ENCODE measurements around the gene TNS3.

Gene TNS3

DNA sequence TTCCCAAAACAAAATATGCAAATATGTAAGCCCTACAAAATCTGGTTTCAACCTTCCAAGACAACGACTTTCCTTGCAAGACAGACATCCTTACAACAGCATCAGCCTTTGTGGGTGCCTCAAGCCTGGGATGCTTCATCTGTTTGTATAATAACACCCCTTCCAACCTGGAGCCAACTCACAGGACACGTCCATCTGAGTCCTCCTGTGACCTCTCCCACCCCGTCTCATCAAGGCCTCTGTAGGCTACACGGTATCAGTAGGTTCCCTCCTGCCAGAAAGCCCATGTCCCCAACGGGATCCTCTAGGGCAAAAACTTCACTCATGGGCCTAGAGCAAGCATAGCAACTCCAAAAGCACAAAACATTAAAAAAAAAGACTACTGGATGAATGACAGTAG, 173.2 kb downstream of the TNS3 start:
- DNase-seq (ENCODE audit: low read depth): no peak

DNA sequence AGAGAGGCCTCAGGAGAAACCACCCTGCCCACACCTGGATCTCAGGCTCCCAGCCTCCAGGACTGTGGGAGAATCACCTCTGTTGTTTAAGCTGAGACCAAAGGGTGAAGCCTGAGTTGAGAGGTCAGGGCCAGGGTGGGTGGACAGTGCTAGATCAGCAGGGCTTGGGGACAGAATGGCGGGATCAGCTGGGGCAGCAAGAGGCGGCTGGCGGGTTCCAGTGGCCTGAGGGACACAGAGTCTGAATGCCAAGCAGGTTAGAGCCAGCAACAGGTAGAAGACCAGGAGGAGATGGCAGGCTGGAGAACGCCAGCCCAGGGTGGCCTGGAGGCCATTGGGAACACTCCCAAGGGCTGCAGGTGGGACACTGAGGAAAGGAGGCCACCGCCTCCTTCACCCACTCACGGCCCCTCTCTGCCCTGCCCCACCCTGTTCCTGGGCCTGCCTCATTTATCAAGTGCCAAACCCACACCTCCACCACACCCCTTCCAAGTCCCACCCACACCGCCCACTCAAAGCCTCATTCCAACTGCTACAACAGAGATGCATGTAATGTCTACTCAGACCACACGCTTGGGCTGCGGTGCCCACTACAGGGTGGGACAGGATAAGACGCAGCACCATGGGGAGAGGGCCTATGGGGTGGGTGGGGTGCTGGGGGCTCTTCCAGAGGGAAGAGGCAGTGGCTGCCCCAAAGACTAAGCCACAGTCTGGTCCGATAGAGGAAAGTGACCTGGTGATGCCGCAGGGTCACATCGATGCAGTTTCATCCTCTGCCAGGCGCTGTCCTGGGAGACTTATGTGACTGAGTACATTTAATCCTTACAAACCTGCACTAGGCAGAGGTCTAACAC, 173.9 kb downstream of the TNS3 start:
- DNase-seq (ENCODE audit: low read depth): no peak
- H3K4me3 ChIP-seq (ENCODE audit: control insufficient read depth, low read depth, low read length): no peak overlapping the region
- TF ChIP-seq, protein P1, sequence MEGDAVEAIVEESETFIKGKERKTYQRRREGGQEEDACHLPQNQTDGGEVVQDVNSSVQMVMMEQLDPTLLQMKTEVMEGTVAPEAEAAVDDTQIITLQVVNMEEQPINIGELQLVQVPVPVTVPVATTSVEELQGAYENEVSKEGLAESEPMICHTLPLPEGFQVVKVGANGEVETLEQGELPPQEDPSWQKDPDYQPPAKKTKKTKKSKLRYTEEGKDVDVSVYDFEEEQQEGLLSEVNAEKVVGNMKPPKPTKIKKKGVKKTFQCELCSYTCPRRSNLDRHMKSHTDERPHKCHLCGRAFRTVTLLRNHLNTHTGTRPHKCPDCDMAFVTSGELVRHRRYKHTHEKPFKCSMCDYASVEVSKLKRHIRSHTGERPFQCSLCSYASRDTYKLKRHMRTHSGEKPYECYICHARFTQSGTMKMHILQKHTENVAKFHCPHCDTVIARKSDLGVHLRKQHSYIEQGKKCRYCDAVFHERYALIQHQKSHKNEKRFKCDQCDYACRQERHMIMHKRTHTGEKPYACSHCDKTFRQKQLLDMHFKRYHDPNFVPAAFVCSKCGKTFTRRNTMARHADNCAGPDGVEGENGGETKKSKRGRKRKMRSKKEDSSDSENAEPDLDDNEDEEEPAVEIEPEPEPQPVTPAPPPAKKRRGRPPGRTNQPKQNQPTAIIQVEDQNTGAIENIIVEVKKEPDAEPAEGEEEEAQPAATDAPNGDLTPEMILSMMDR (IDR thresholded peaks at IDR 0.05; ENCODE audit: control insufficient read depth, insufficient read depth, low read depth, low read length, missing control alignments): no peak

More for the DNA sequence above, 173.2 kb downstream of the TNS3 start:
- no peak overlapping the region for H3K4me3 ChIP-seq (ENCODE audit: control insufficient read depth, low read depth, low read length)
- TF ChIP-seq, protein P1 (IDR thresholded peaks at IDR 0.05; ENCODE audit: control insufficient read depth, insufficient read depth, low read depth, low read length, missing control alignments): no peak

DNA sequence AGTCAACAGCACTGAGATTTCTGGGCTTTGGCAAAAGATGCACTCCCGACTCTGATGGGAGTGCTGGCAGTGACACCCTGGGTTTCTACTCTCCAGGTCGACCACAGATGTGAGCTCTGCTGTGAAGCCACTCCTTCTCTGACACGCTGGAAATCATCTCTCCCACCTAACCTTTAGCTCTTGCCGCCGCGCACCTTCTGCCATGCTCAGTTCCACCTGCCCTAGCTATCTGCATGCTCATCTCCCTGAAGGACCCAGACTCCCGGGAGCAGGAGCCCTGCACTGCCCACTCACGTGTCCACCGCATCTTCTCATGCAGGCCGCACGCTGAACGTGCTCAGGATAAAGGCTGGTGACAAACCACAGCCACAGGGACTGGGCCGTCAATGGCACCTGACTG, 174.8 kb downstream of the TNS3 start:
- DNase-seq (ENCODE audit: low read depth): no peak
- TF ChIP-seq, protein P1 (IDR thresholded peaks at IDR 0.05; ENCODE audit: control insufficient read depth, insufficient read depth, low read depth, low read length, missing control alignments): no peak

DNA sequence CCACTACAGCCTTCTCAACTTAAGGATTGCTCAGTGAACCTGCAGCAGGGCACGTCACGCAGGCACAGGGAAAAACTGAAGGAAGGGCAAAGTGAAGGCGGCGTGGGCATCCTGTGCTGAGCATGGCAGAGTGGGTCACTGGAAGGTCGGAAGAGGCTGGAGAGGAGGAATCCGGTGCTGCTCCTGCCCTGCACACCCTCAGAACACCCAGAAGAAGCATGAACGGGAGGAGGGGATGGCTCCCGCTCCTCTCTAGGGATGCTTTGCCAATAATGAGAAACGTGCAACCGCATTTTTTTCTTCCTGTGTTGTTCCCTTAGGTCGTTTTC, 175.1 kb downstream of the TNS3 start:
- TF ChIP-seq, protein P1 (IDR thresholded peaks at IDR 0.05; ENCODE audit: control insufficient read depth, insufficient read depth, low read depth, low read length, missing control alignments): no peak
- H3K4me3 ChIP-seq (ENCODE audit: control insufficient read depth, low read depth, low read length): no peak overlapping the region
- no peak for DNase-seq (ENCODE audit: low read depth)

More for the DNA sequence above, 174.8 kb downstream of the TNS3 start:
- no peak overlapping the region for H3K4me3 ChIP-seq (ENCODE audit: control insufficient read depth, low read depth, low read length)

DNA sequence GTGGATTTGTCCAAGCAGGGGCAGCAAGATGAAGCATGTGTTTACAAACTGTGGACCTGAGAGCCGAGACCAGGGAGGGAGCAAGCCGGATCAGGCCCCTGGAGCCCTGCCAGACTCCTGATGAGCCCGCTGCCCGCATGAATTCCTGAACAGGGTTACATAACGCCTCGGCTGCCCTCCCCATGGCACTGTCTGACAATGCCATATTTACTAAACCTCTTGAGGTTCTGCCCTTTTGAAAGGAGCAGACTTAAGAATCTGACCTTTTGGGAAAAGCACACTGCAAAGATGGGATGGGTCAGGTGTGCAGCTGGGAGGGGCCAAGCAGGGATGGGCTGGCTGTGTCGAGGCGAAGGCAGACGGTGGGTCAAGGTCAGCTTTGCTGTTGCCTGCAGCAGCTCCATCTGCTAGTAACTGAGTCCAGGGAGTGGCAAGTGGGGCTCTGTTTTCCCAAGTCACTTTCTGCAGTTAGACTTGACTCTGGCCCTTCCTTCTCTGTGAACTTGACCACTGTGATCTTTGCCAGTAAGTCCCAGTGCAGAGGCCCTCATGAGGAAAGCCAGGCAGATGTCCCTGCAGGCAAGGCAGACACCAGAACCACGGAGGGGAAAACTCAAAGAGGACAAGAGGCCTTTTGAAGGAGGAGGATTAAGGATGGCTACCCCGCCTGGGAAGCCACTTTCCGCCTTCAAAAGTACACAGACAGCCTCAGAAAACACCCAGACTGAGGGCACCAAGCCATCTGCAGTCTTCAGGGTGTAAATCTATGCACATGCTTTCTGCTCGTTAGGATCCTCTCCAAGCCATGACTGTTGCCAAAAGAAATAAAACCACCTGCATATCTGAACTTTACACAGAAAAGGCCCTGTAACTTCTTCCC, 175.8 kb downstream of the TNS3 start:
- TF ChIP-seq, protein P1 (IDR thresholded peaks at IDR 0.05; ENCODE audit: control insufficient read depth, insufficient read depth, low read depth, low read length, missing control alignments): no peak
- no peak for DNase-seq (ENCODE audit: low read depth)
- H3K4me3 ChIP-seq (ENCODE audit: control insufficient read depth, low read depth, low read length): no peak overlapping the region

DNA sequence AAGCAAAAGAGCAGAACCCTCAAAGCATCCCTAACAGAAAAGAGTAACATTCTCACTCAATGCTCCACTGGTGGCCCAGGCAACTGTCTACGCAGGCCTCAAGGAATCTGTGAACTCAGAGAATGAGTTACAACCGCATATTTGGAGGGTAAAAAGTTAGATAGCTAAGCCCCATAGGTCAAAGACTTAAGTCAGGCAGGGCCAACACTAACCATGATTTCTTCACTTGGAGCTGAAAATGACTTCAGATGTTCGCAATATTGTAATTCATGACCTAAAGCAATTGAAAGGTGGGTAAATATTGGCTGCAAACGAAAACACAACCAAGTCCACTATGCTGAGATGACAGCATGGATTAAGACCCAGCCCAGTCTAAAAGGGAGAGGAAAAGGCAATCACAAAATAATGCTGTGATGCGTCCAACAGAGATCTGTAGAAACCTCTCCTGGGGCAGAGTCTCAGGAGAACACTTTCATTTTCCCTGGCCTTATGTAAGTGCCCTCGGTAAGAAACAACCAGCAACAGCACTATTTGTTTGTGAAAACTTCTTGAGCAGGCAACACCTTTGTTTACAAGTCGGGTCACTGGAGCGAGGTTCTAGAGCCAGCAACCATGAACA, 176.5 kb downstream of the TNS3 start:
- DNase-seq (ENCODE audit: low read depth): no peak
- H3K4me3 ChIP-seq (ENCODE audit: control insufficient read depth, low read depth, low read length): no peak overlapping the region
- TF ChIP-seq, protein P1 (IDR thresholded peaks at IDR 0.05; ENCODE audit: control insufficient read depth, insufficient read depth, low read depth, low read length, missing control alignments): no peak
